Activated B cell treated with CpG ODN at 0.5 μM for 24 hours (primary cell): Measurements from ENCODE around the gene CDC14A. TPM values are rescaled to one million over a fixed set of nuclear protein-coding genes. Genes with fewer than 3 reads are reported as not detected.

ENCODE experiments used
- ATAC-seq: fragments of 200-7000 bp; cut with Tn5 transposase; one replicate; pipeline ENCODE4 v1.10.0; 2021; ENCODE audit warnings: low read depth, mild to moderate bottlenecking, moderate library complexity
- CTCF ChIA-PET: fragments of 350-600 bp; sonication (Branson Sonifier 250); formaldehyde crosslinking; loops from one replicate; lab custom pipeline; 2021; ENCODE audit warnings: antibody characterized with exemption; lab: Charles Lee
- POLR2A ChIA-PET: fragments of 350-600 bp; sonication (Branson Sonifier 250); formaldehyde crosslinking; loops from one replicate; lab custom pipeline; 2021; ENCODE audit warnings: antibody characterized with exemption; lab: Charles Lee
- DNase-seq: peaks from one replicate; pipeline ENCODE4 v3.0.0; 2022
- H3K27ac Mint-ChIP-seq: one replicate; pipeline ENCODE4 v1.8.0; 2020; ENCODE audit warnings: mixed read lengths
- H3K27me3 Mint-ChIP-seq: one replicate; pipeline ENCODE4 v1.8.0; 2021; ENCODE audit warnings: mixed read lengths
- H3K36me3 Mint-ChIP-seq: one replicate; pipeline ENCODE4 v1.8.0; 2021; ENCODE audit warnings: low read depth, mixed read lengths
- H3K4me1 Mint-ChIP-seq: one replicate; pipeline ENCODE4 v1.8.0; 2021; ENCODE audit warnings: mixed read lengths
- H3K4me3 Mint-ChIP-seq: one replicate; pipeline ENCODE4 v1.8.0; 2020; ENCODE audit warnings: mild to moderate bottlenecking, mixed read lengths
- H3K9me3 Mint-ChIP-seq: one replicate; pipeline ENCODE4 v1.8.0; 2020; ENCODE audit warnings: mixed read lengths
- intact Hi-C: fragments of 100-400 bp; cut with micrococcal nuclease; formaldehyde crosslinking; loops from one replicate; pipeline ENCODE4 v1.15.1; 2024
- total RNA-seq: library from RNA; stranded (reverse); gene quantifications from 2 replicates; pipeline ENCODE4 v1.2.3, GENCODE V29; 2022
- TF ChIP-seq, protein P1 (sequence below): fragments of 200-600 bp; IDR thresholded peaks from one replicate; pipeline ENCODE4 v1.8.0; 2022; ENCODE audit warnings: antibody characterized with exemption, mild to moderate bottlenecking

Gene CDC14A
- total RNA-seq, 1 donor from 2014 or later: 16.8 TPM

GRCh38 chr1:100306735-100307313 is 45.5 kb upstream of the CDC14A start:
- Mint-ChIP-seq H3K27me3 (no peaks in the 10 kb centered on the region), H3K4me1 (no peaks in the 10 kb centered on the region), H3K4me3 (no peak overlapping the region), H3K36me3 (no peaks in the 10 kb centered on the region), H3K9me3 (peaks cover 6% of the 10 kb centered on the region), H3K27ac (no peak overlapping the region)
- intact Hi-C loops: no loop called here
- TF ChIP-seq, protein P1, sequence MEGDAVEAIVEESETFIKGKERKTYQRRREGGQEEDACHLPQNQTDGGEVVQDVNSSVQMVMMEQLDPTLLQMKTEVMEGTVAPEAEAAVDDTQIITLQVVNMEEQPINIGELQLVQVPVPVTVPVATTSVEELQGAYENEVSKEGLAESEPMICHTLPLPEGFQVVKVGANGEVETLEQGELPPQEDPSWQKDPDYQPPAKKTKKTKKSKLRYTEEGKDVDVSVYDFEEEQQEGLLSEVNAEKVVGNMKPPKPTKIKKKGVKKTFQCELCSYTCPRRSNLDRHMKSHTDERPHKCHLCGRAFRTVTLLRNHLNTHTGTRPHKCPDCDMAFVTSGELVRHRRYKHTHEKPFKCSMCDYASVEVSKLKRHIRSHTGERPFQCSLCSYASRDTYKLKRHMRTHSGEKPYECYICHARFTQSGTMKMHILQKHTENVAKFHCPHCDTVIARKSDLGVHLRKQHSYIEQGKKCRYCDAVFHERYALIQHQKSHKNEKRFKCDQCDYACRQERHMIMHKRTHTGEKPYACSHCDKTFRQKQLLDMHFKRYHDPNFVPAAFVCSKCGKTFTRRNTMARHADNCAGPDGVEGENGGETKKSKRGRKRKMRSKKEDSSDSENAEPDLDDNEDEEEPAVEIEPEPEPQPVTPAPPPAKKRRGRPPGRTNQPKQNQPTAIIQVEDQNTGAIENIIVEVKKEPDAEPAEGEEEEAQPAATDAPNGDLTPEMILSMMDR: no peak
- ATAC-seq (no peak), DNase-seq (no peak)
- CTCF ChIA-PET: no interaction called here
- POLR2A ChIA-PET: no interaction called here

DNA sequence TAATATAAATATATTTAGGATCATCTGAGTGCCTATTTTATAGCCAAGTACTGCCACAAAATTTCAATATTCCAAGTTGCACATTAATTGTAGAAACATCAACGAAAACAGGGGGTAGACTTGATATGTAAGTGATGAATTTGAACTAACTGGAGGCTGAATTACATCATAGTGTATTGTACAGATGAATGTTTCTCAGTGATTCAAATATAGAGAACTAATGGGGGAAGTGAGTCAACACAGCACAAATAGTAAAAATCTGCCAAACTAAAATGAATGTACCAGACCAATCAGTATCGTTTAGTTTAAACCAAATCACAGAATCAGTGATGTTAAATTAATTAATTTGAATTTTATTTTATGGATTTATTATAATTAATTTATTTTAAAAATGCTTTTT is 43.5 kb upstream of the CDC14A start:
- no peak for DNase-seq
- H3K27ac Mint-ChIP-seq: no peak overlapping the region
- TF ChIP-seq, protein P1: no peak
- H3K9me3 Mint-ChIP-seq: peaks cover 6% of the 10 kb centered on the region
- ATAC-seq: no peak
- H3K4me1 Mint-ChIP-seq: no peaks in the 10 kb centered on the region
- no peaks in the 10 kb centered on the region for H3K27me3 Mint-ChIP-seq
- intact Hi-C loops: no loop called here
- H3K4me3 Mint-ChIP-seq: no peak overlapping the region
- POLR2A ChIA-PET: no interaction called here
- CTCF ChIA-PET: no interaction called here
- H3K36me3 Mint-ChIP-seq: no peaks in the 10 kb centered on the region

DNA sequence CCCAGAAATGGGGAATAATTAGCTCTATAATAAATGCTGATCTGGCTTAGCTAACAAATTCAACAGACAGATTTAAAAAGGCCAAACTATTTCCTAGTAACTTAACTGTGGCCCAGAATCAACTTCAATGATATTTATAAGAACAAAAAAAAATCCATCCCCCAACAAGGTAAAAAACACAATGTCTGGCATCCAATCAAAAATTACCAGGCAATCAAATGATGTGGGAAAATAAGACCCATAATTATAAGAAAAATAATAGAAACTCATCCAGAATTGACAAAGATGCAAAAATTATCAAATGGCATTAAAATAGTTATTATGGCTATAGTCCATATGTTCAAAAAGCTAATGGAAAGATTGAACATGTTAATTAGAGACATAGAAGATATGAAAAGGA is 42.4 kb upstream of the CDC14A start:
- Mint-ChIP-seq H3K4me3 (no peak overlapping the region), H3K27ac (no peak overlapping the region), H3K36me3 (no peaks in the 10 kb centered on the region), H3K27me3 (no peaks in the 10 kb centered on the region), H3K9me3 (peaks cover 6% of the 10 kb centered on the region), H3K4me1 (peaks cover 3% of the 10 kb centered on the region)
- intact Hi-C loops: no loop called here
- TF ChIP-seq, protein P1: no peak
- ATAC-seq (no peak), DNase-seq (no peak)
- ChIA-PET CTCF (no interaction called here), POLR2A (no interaction called here)

- Mint-ChIP-seq H3K9me3 (peaks cover 19% of the 10 kb centered on the region), H3K4me1 (peaks cover 3% of the 10 kb centered on the region), H3K36me3 (no peaks in the 10 kb centered on the region), H3K27ac (no peak overlapping the region), H3K27me3 (peaks cover 2% of the 10 kb centered on the region), H3K4me3 (no peak overlapping the region)
- intact Hi-C loops: no loop called here
- ATAC-seq (no peak), DNase-seq (no peak)
- POLR2A ChIA-PET: no interaction called here
- TF ChIP-seq, protein P1: no peak
- CTCF ChIA-PET: no interaction called here
Observed at GRCh38 chr1:100313382-100313781, 38.9 kb upstream of the CDC14A start.

- ATAC-seq: no peak
- intact Hi-C loops: no loop called here
- POLR2A ChIA-PET: no interaction called here
- Mint-ChIP-seq H3K27me3 (peaks cover 2% of the 10 kb centered on the region), H3K4me1 (peaks cover 3% of the 10 kb centered on the region), H3K4me3 (no peak overlapping the region), H3K36me3 (peaks cover 5% of the 10 kb centered on the region), H3K27ac (no peak overlapping the region), H3K9me3 (peaks cover 27% of the 10 kb centered on the region)
- TF ChIP-seq, protein P1: no peak
- CTCF ChIA-PET: no interaction called here
- DNase-seq: no peak
Observed at GRCh38 chr1:100316622-100317021, 35.7 kb upstream of the CDC14A start.
